Measurements from ENCODE around the gene SPTBN2.

- TF ChIP-seq CTCF (IDR thresholded peaks at IDR 0.05; ENCODE audit: borderline replicate concordance, extremely low read depth, low read length, poor library complexity, severe bottlenecking) (no peak), EZH2 (IDR thresholded peaks at IDR 0.05; ENCODE audit: borderline replicate concordance, low read depth, low read length, severe bottlenecking) (no peak)
These were observed 76.4 kb downstream of the SPTBN2 start for GRCh38 chr11:66652651-66653050.
